Tibial artery (tissue), 4 donors: ENCODE data around the gene ZIC5.
A peak's percentile ranks its signal among the peaks of the same experiment; 100 is the strongest.
"Not testable (repeated sequence)": the region's sequence is repeated elsewhere in the genome, so short reads cannot be mapped to it uniquely, and the experiment has no call there.

Experiments
- DNase-seq, 2 donors: peaks; one replicate each; pipeline ENCODE4 v3.0.0-alpha.2; 2019
- H3K27ac ChIP-seq, 2 donors: fragments of 200-600 bp; sonication (generic) in 1 of 2; 1 replicate in 1 of 2; 2 replicates in 1 of 2; pipeline ENCODE4 v1.5.1; 2018 to 2019; ENCODE audit warnings: mild to moderate bottlenecking in 1 of 2
- H3K27me3 ChIP-seq, 2 donors: fragments of 200-600 bp; sonication (generic) in 1 of 2; one replicate each; pipeline versions ENCODE4 v1.5.1 to v1.6.0; 2016 to 2019
- H3K36me3 ChIP-seq, 3 donors: fragments of 200-600 bp; sonication (generic) in 2 of 3; one replicate each; pipeline ENCODE4 v1.5.1; 2016 to 2019; ENCODE audit warnings: mild to moderate bottlenecking in 2 of 3
- H3K4me1 ChIP-seq, 4 donors: fragments of 200-600 bp; sonication (generic) in 2 of 4; 1 replicate in 3 of 4; 2 replicates in 1 of 4; pipeline ENCODE4 v1.5.1; 2016 to 2019
- H3K4me3 ChIP-seq, 2 donors: fragments of 200-600 bp; sonication (generic) in 1 of 2; 1 replicate in 1 of 2; 2 replicates in 1 of 2; pipeline ENCODE4 v1.5.1; 2018 to 2019; ENCODE audit warnings: mild to moderate bottlenecking in 2 of 2
- H3K9me3 ChIP-seq, 3 donors: fragments of 200-600 bp; sonication (generic) in 1 of 3; one replicate each; pipeline ENCODE4 v1.5.1; 2016 to 2019
- intact Hi-C: fragments of 100-400 bp; cut with DNase I; formaldehyde crosslinking; loops from one replicate; pipeline ENCODE4 v1.15.0; 2023; ENCODE audit warnings: low total_unique reads
- TF ChIP-seq, protein P1 (sequence below), 2 experiments: fragments of 200-600 bp in 1 of 2; fragments of 450-650 bp in 1 of 2; IDR thresholded peaks; one replicate each; pipeline ENCODE4 v1.5.1; 2017 to 2019; ENCODE audit warnings: antibody characterized with exemption in 2 of 2, mild to moderate bottlenecking in 1 of 2, moderate library complexity in 1 of 2

Gene ZIC5

DNA sequence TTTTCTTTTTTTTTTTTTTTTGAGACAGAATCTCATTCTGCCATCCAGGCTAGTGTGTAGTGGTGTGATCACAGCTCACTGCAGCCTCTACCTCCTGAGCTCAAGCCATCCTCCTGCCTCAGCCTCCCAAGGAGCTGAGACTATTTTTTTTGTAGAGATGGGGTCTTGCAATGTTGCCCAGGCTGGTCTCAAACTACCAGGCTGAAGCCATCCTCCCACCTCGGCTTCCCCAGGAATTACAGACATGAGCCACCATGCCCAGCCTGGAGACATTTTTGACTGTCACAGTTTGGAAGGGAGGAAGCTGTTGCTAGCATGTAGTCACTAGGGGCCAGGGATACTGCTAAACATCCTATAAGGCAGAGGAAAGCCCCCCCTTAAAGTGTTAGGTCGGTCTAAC, 23.9 kb downstream of the ZIC5 start:
- Histone ChIP-seq H3K27me3 (peaks cover 0 to 69% of the 10 kb centered on the region in 2 donors), H3K27ac (no peak overlapping the region), H3K4me3 (no peak overlapping the region), H3K4me1 (no peaks in the 10 kb centered on the region), H3K9me3 (no peaks in the 10 kb centered on the region), H3K36me3 (no peaks in the 10 kb centered on the region)
- DNase-seq, result peak in 1 of 2 donors; percentile 9
- intact Hi-C loops, result no loop called here
- TF ChIP-seq, protein P1, sequence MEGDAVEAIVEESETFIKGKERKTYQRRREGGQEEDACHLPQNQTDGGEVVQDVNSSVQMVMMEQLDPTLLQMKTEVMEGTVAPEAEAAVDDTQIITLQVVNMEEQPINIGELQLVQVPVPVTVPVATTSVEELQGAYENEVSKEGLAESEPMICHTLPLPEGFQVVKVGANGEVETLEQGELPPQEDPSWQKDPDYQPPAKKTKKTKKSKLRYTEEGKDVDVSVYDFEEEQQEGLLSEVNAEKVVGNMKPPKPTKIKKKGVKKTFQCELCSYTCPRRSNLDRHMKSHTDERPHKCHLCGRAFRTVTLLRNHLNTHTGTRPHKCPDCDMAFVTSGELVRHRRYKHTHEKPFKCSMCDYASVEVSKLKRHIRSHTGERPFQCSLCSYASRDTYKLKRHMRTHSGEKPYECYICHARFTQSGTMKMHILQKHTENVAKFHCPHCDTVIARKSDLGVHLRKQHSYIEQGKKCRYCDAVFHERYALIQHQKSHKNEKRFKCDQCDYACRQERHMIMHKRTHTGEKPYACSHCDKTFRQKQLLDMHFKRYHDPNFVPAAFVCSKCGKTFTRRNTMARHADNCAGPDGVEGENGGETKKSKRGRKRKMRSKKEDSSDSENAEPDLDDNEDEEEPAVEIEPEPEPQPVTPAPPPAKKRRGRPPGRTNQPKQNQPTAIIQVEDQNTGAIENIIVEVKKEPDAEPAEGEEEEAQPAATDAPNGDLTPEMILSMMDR (IDR thresholded peaks at IDR 0.05), result no peak

DNA sequence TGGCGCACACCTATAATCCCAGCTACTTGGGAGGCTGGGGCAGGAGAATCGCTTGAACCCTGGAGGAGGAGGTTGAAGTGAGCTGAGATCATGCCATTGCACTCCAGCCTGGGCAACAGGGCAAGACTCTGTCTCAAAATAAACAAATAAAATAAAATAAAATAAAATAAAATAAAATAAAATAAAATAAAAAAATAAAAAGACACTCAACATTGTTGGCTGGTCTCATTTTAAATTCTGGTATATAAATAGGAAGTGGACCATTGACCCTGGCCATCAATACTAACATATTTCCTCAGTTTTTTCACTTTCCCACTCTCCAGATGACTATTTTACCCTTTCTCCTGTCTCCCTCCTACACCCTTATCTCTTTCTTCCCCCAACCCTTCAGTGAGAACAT, 26.1 kb downstream of the ZIC5 start:
- peaks cover 0 to 64% of the 10 kb centered on the region in 2 donors for H3K27me3 ChIP-seq
- H3K4me1 ChIP-seq, intact Hi-C loops: not testable (repeated sequence)

DNA sequence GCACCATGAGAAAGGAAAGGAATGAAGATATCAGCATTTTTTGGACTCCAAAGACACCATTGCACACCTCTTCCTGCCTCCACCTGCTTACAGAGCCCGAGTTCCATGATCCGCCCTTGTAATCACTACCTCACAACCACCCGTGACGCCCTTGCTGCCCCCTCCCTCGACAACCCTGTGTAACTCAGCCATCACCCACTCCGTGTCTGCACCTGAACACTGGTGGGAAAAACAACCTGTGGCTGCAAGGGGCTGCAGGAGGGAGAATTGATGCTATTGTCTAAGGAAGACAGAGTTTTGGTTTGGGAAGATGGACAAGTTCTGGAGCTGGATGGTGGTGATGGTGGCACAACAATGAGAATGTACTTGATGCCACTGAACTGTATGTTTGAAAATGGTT, 27.0 kb downstream of the ZIC5 start:
- Histone ChIP-seq H3K27ac (no peak overlapping the region), H3K36me3 (no peaks in the 10 kb centered on the region), H3K9me3 (no peaks in the 10 kb centered on the region), H3K4me3 (no peak overlapping the region), H3K27me3 (peaks cover 0 to 68% of the 10 kb centered on the region in 2 donors), H3K4me1 (no peaks in the 10 kb centered on the region)
- TF ChIP-seq, protein P1 (IDR thresholded peaks at IDR 0.05), result no peak
- peak in 1 of 2 donors; percentile 29 for DNase-seq
- intact Hi-C loops, result no loop called here

More for the DNA sequence above, 26.1 kb downstream of the ZIC5 start:
- H3K9me3 ChIP-seq, H3K27ac ChIP-seq, H3K4me3 ChIP-seq, DNase-seq, H3K36me3 ChIP-seq: not testable (repeated sequence)

DNA sequence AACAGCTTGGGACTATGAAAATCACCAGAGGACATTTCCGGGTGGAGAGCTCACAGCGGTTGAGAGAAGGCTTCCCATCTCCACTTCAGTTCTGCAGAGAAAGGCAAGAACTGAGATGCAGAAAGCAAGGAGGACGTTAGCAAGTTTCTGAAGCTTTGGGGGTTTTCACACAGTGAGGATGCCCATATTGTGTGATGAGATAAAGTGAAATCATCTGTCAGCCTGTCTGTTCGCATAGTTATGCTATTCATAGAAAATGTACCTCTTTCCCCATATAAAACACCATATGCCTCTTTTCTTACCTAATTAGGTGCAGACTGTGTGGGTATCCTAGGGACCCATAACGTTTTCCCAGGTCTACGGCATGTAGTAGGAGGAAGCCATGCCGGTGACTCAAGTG, 27.5 kb downstream of the ZIC5 start:
- no peaks in the 10 kb centered on the region for H3K9me3 ChIP-seq
- intact Hi-C loops, result no loop called here
- no peak overlapping the region for H3K4me3 ChIP-seq
- peaks cover 0 to 67% of the 10 kb centered on the region in 2 donors for H3K27me3 ChIP-seq
- H3K27ac ChIP-seq, result no peak overlapping the region
- no peak for DNase-seq
- no peaks in the 10 kb centered on the region for H3K36me3 ChIP-seq
- no peaks in the 10 kb centered on the region for H3K4me1 ChIP-seq
- TF ChIP-seq, protein P1 (IDR thresholded peaks at IDR 0.05), result no peak

DNA sequence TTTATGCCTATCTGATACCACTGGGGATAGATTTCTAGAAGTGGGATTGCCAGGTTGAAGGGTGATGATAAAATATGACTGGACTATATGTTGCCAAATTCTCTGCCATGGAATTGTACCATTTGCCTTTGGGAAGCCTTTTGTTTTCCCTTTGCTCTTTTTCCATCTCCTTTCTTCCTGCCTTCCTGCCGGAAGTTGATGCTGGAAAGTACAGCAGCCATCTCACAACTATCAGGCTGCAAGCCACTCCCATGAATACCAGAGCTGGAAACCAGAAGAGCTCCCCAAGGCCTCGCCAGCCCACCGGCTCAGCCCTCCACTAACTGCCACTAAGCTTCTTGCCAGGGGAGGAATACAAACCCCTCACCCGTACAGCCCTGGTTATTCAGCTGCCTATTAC, 29.7 kb downstream of the ZIC5 start:
- TF ChIP-seq, protein P1 (IDR thresholded peaks at IDR 0.05), result no peak
- Histone ChIP-seq H3K36me3 (no peaks in the 10 kb centered on the region), H3K4me3 (no peak overlapping the region), H3K27ac (no peak overlapping the region), H3K4me1 (no peaks in the 10 kb centered on the region), H3K27me3 (peaks cover 0 to 56% of the 10 kb centered on the region in 2 donors), H3K9me3 (no peaks in the 10 kb centered on the region)
- peak in 1 of 2 donors; percentile 9 for DNase-seq
- intact Hi-C loops, result no loop called here

DNA sequence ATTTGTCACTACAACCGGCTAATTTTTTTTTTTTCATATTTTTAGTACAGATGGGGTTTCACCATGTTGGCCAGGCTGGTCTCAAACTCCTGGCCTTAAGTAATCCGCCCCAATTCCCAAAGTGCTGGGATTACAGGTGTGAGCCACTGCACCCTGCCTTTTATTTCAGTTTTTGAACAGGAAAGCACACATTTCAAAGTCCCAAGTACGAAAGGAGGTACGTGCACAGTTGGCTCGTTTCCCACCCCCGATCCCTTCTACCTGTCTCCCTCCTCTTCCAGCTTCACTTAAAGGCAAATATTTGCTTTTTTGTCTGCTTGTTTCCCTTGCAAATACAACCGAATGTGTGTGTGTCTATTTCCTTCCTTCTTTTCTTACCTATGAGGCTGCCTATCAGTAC, 30.5 kb downstream of the ZIC5 start:
- TF ChIP-seq, protein P1 (IDR thresholded peaks at IDR 0.05), result no peak
- H3K4me3 ChIP-seq, result no peak overlapping the region
- intact Hi-C loops, result no loop called here
- H3K27me3 ChIP-seq, result peaks cover 0 to 48% of the 10 kb centered on the region in 2 donors
- H3K9me3 ChIP-seq, result no peaks in the 10 kb centered on the region
- H3K27ac ChIP-seq, result no peak overlapping the region
- DNase-seq, result peak in 1 of 2 donors; percentile 12
- H3K4me1 ChIP-seq, result no peaks in the 10 kb centered on the region
- H3K36me3 ChIP-seq, result no peaks in the 10 kb centered on the region
